HCT116 (cell line): ENCODE results near the gene CALCOCO2.

ENCODE experiments used
- CBX3 ChIP-seq: IDR thresholded peaks from 2 replicates; pipeline ENCODE4 v1.6.1; 2012; ENCODE audit warnings: low read depth
- CTCF ChIP-seq, 3 experiments: fragments of 200-600 bp in 1 of 3; sonication (generic) in 1 of 3; IDR thresholded peaks in 2 of 3; conservative IDR thresholded peaks in 1 of 3; 2 replicates each; pipeline ENCODE4 v1.5.1; 2012 to 2017; ENCODE audit warnings: low read depth in 2 of 3, low read length in 2 of 3, antibody characterized with exemption in 1 of 3, borderline replicate concordance in 1 of 3, control low read depth in 1 of 3, mild to moderate bottlenecking in 1 of 3, mixed read lengths in 1 of 3, mixed run types in 1 of 3, moderate library complexity in 1 of 3; ENCODE audit not compliant: insufficient read depth in 1 of 3
- EGR1 ChIP-seq: IDR thresholded peaks from 2 replicates; pipeline ENCODE4 v1.6.1; 2012; ENCODE audit warnings: low read depth
- ELF1 ChIP-seq: IDR thresholded peaks from 2 replicates; pipeline ENCODE4 v1.6.1; 2012; ENCODE audit warnings: low read depth, borderline replicate concordance
- EZH2 ChIP-seq: fragments of 200-600 bp; sonication (generic); IDR thresholded peaks from 2 replicates; pipeline ENCODE4 v1.6.1; 2017; ENCODE audit warnings: antibody characterized with exemption, mixed run types
- JUND ChIP-seq: IDR thresholded peaks from 2 replicates; pipeline ENCODE4 v1.6.1; 2012
- POLR2A ChIP-seq: IDR thresholded peaks from 2 replicates; pipeline ENCODE4 v1.7.0; 2011; ENCODE audit warnings: borderline replicate concordance; ENCODE audit not compliant: insufficient read depth, insufficient read length; ENCODE audit errors: extremely low read depth
- POLR2AphosphoS5 ChIP-seq: IDR thresholded peaks from 2 replicates; pipeline ENCODE4 v1.6.1; 2011; ENCODE audit warnings: mild to moderate bottlenecking, low read depth, low read length, moderate library complexity
- ZBTB33 ChIP-seq: IDR thresholded peaks from 2 replicates; pipeline ENCODE4 v1.6.1; 2011; ENCODE audit warnings: mild to moderate bottlenecking, low read length, moderate library complexity; ENCODE audit not compliant: insufficient replicate concordance; ENCODE audit errors: extremely low read depth
- TF ChIP-seq, protein P1 (sequence below): IDR thresholded peaks from 2 replicates; pipeline ENCODE4 v1.6.1; 2012; ENCODE audit warnings: low read depth
- TF ChIP-seq, protein P2 (sequence below): IDR thresholded peaks from 2 replicates; pipeline ENCODE4 v1.6.1; 2012
- TF ChIP-seq, protein P3 (sequence below): IDR thresholded peaks from 2 replicates; pipeline ENCODE4 v1.6.1; 2012

DNA sequence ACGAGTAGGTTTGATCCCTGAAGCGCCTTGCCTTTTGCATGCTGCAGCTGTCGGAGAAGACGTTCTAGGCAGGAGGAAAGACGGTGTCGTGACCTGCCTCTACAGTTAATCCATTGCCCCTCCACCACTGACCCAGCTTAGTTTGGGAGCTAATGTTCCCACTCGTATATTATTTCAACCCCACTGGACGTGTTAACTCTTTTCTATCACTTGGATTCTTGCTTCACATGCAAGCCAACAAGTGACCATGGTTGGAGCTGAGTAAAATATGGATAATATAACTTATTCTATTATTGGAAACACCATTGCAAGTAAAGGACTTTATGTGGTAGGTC is 681 bp downstream of the CALCOCO2 start:
- TF ChIP-seq, protein P1, sequence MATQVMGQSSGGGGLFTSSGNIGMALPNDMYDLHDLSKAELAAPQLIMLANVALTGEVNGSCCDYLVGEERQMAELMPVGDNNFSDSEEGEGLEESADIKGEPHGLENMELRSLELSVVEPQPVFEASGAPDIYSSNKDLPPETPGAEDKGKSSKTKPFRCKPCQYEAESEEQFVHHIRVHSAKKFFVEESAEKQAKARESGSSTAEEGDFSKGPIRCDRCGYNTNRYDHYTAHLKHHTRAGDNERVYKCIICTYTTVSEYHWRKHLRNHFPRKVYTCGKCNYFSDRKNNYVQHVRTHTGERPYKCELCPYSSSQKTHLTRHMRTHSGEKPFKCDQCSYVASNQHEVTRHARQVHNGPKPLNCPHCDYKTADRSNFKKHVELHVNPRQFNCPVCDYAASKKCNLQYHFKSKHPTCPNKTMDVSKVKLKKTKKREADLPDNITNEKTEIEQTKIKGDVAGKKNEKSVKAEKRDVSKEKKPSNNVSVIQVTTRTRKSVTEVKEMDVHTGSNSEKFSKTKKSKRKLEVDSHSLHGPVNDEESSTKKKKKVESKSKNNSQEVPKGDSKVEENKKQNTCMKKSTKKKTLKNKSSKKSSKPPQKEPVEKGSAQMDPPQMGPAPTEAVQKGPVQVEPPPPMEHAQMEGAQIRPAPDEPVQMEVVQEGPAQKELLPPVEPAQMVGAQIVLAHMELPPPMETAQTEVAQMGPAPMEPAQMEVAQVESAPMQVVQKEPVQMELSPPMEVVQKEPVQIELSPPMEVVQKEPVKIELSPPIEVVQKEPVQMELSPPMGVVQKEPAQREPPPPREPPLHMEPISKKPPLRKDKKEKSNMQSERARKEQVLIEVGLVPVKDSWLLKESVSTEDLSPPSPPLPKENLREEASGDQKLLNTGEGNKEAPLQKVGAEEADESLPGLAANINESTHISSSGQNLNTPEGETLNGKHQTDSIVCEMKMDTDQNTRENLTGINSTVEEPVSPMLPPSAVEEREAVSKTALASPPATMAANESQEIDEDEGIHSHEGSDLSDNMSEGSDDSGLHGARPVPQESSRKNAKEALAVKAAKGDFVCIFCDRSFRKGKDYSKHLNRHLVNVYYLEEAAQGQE: no peak
- TF ChIP-seq JUND (no peak), CTCF (IDR thresholded peaks at IDR 0.05 in 2 of 3, conservative IDR thresholded peaks at IDR 0.05 in 1 of 3; ENCODE audit: borderline replicate concordance in 1 of 3, insufficient read depth in 1 of 3, low read depth in 2 of 3, low read length in 2 of 3) (no peak), POLR2AphosphoS5 (no peak), POLR2A (no peak), EZH2 (no peak), ELF1 (no peak), ZBTB33 (no peak), EGR1 (no peak), CBX3 (no peak)
- TF ChIP-seq, protein P2, sequence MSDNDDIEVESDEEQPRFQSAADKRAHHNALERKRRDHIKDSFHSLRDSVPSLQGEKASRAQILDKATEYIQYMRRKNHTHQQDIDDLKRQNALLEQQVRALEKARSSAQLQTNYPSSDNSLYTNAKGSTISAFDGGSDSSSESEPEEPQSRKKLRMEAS: no peak
- TF ChIP-seq, protein P3, sequence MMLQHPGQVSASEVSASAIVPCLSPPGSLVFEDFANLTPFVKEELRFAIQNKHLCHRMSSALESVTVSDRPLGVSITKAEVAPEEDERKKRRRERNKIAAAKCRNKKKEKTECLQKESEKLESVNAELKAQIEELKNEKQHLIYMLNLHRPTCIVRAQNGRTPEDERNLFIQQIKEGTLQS: no peak
